Thyroid gland (tissue), 4 donors: Measurements from ENCODE around the gene IL12B. TPM values are rescaled to one million over a fixed set of nuclear protein-coding genes. Genes with fewer than 3 reads are reported as not detected.
"Not testable (repeated sequence)": the region's sequence is repeated elsewhere in the genome, so short reads cannot be mapped to it uniquely, and the experiment has no call there.

Source experiments
- DNase-seq, 2 donors: peaks; one replicate each; pipeline ENCODE4 v3.0.0-alpha.2; 2019
- H3K27ac ChIP-seq, 3 donors: fragments of 200-600 bp; sonication (generic); 1 replicate in 2 of 3; 2 replicates in 1 of 3; pipeline ENCODE4 v1.5.1; 2016 to 2019; ENCODE audit warnings: mild to moderate bottlenecking in 1 of 3, moderate library complexity in 1 of 3
- H3K27me3 ChIP-seq: fragments of 200-600 bp; sonication (generic); one replicate; pipeline ENCODE4 v1.5.1; 2019
- H3K36me3 ChIP-seq, 2 donors: fragments of 200-600 bp; sonication (generic); one replicate each; pipeline ENCODE4 v1.5.1; 2016 to 2019
- H3K4me1 ChIP-seq, 2 donors: fragments of 200-600 bp; sonication (generic); one replicate each; pipeline ENCODE4 v1.5.1; 2017 to 2019
- H3K4me3 ChIP-seq, 3 donors: fragments of 200-600 bp; sonication (generic); replicated peaks in 1 of 3; 1 replicate in 2 of 3; 2 replicates in 1 of 3; pipeline ENCODE4 v1.5.1; 2016; ENCODE audit warnings: mild to moderate bottlenecking in 1 of 3
- H3K9me3 ChIP-seq: fragments of 200-600 bp; sonication (generic); one replicate; pipeline ENCODE4 v1.5.1; 2017
- POLR2A ChIP-seq, 2 donors: fragments of 450-650 bp; IDR thresholded peaks; one replicate each; pipeline ENCODE4 v1.6.1; 2017; ENCODE audit warnings: antibody characterized with exemption in 2 of 2, mild to moderate bottlenecking in 2 of 2, moderate library complexity in 1 of 2
- WGBS, 2 donors: methylation state at CpG; one replicate each; pipeline ENCODE4 v1.1.5; 2017; 5-methylcytosine and 5-hydroxymethylcytosine counted together
- intact Hi-C: fragments of 100-400 bp; cut with DNase I; formaldehyde crosslinking; loops from one replicate; pipeline ENCODE4 v1.15.1; 2023
- small RNA-seq: library from RNA; depleted of rRNA; stranded (forward); fragments of <200 nt; gene quantifications from one replicate; pipeline ENCODE3, GENCODE V24; 2016
- total RNA-seq, 4 donors: library from RNA; depleted of rRNA; stranded (reverse); fragments of >200 nt; gene quantifications; one replicate each; pipeline ENCODE4 v1.2.3, GENCODE V29; 2016
- TF ChIP-seq, protein P1 (sequence below), 6 experiments: fragments of 200-600 bp in 3 of 6; fragments of 450-650 bp in 3 of 6; sonication (generic) in 3 of 6; IDR thresholded peaks; one replicate each; pipeline ENCODE4 v1.5.1; 2016 to 2019; ENCODE audit warnings: antibody characterized with exemption in 6 of 6, mild to moderate bottlenecking in 2 of 6, inconsistent platforms in 1 of 6, moderate library complexity in 1 of 6

The IL12B gene
- total RNA-seq, 4 donors from 2014 or later = not detected

DNA sequence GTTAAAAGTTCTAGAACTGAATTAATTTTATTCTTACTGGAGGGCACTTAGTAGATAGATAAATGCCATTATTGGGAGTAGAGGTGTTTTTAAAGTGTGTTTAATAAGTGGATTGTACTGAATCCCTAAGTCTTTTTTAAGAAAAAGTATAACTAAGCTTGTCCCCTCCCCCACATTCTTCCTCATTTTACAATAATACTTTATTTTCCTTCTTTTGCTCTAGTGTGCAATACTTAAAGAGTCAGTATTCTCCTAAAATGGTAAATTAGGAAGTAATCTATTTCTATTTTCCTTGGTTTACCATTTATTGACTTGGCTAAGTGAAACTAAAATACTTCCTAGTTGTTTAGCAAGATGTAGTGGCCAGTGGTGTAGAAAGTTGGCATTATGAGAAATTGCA, 55.6 kb downstream of the IL12B start:
- Histone ChIP-seq H3K27ac (no peak overlapping the region), H3K27me3 (no peaks in the 10 kb centered on the region), H3K9me3 (no peaks in the 10 kb centered on the region), H3K4me1 (no peaks in the 10 kb centered on the region), H3K4me3 (no peak overlapping the region), H3K36me3 (peaks cover 11 to 24% of the 10 kb centered on the region in 2 donors)
- DNase-seq = no peak
- no peak for TF ChIP-seq POLR2A (IDR thresholded peaks at IDR 0.05)
- TF ChIP-seq, protein P1, sequence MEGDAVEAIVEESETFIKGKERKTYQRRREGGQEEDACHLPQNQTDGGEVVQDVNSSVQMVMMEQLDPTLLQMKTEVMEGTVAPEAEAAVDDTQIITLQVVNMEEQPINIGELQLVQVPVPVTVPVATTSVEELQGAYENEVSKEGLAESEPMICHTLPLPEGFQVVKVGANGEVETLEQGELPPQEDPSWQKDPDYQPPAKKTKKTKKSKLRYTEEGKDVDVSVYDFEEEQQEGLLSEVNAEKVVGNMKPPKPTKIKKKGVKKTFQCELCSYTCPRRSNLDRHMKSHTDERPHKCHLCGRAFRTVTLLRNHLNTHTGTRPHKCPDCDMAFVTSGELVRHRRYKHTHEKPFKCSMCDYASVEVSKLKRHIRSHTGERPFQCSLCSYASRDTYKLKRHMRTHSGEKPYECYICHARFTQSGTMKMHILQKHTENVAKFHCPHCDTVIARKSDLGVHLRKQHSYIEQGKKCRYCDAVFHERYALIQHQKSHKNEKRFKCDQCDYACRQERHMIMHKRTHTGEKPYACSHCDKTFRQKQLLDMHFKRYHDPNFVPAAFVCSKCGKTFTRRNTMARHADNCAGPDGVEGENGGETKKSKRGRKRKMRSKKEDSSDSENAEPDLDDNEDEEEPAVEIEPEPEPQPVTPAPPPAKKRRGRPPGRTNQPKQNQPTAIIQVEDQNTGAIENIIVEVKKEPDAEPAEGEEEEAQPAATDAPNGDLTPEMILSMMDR (IDR thresholded peaks at IDR 0.05) = no peak
- intact Hi-C loops = no loop called here

DNA sequence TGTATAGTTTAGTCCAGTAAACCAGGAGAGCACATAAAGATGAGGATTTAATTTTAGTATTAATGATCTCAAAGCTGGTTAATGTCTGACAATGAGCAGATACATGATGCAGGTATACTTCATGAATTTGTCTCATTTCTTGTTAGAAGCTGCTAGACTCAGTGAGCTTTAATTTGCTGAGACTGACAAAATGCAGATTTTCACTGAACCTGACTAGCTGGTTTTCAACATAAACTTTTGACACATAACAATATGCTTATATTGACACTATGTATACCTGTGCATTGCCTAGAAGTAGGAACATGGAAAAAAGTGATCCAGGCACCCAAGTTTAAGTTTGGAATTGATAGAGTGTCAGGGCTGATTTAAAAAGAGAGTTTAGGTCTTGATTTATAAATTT, 56.4 kb downstream of the IL12B start:
- no peaks in the 10 kb centered on the region for H3K9me3 ChIP-seq
- TF ChIP-seq, protein P1 (IDR thresholded peaks at IDR 0.05) = no peak
- TF ChIP-seq POLR2A (IDR thresholded peaks at IDR 0.05) = no peak
- H3K4me1 ChIP-seq = no peaks in the 10 kb centered on the region
- no peak overlapping the region for H3K27ac ChIP-seq
- DNase-seq = no peak
- intact Hi-C loops = no loop called here
- peaks cover 3 to 18% of the 10 kb centered on the region in 2 donors for H3K36me3 ChIP-seq
- H3K27me3 ChIP-seq = no peaks in the 10 kb centered on the region
- H3K4me3 ChIP-seq = no peak overlapping the region

DNA sequence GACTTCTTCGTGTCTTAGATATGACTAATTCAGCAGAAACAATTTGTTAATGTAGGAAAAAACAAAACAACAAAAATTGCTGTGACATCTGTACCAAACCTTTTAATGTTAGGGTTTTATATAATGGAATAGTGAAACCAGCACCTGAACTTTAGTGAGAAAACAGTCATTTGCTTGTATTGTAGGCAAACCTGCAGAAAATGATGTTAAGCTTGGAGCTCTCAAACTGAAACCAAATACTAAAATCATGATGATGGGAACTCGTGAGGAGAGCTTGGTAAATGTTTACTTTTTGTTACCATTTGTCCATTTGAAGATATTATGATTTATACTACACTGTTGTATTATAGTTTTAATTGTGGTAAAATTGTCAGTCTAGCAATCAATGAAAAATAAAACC, 60.6 kb downstream of the IL12B start:
- H3K9me3 ChIP-seq = no peaks in the 10 kb centered on the region
- H3K27ac ChIP-seq = no peak overlapping the region
- peaks cover 0 to 9% of the 10 kb centered on the region in 2 donors for H3K36me3 ChIP-seq
- intact Hi-C loops = no loop called here
- no peak for DNase-seq
- WGBS, 2 donors = 86 to 89% methylated on average over 2 of the region's 2 CpGs
- no peaks in the 10 kb centered on the region for H3K4me1 ChIP-seq
- no peaks in the 10 kb centered on the region for H3K27me3 ChIP-seq
- TF ChIP-seq, protein P1 (IDR thresholded peaks at IDR 0.05) = no peak
- TF ChIP-seq POLR2A (IDR thresholded peaks at IDR 0.05) = no peak
- no peak overlapping the region for H3K4me3 ChIP-seq

DNA sequence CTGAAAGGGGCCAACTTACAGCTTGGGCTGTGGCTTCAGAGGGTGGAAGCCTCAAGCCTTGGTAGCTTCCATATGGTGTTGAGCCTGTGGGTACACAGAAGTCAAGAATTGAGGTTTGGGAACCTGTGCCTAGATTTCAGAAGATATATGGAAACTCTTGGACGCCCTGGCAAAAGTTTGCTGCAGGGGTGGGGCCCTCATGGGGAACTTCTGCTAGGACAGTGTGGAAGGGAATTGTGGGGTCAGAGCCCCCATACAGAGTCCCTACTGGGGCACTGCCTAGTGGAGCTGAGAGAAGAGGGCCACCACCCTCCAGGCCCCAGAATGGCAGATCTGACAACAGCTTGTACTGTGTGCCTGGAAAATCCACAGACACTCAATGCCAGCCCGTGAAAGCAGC, 63.5 kb downstream of the IL12B start:
- H3K27ac ChIP-seq, H3K9me3 ChIP-seq, DNase-seq, H3K36me3 ChIP-seq, H3K27me3 ChIP-seq, intact Hi-C loops, H3K4me3 ChIP-seq: not testable (repeated sequence)
- WGBS, 2 donors = 100% methylated on average over 1 to 2 of the region's 2 CpGs
- peaks cover 0 to 15% of the 10 kb centered on the region in 2 donors for H3K4me1 ChIP-seq

Small RNA genes lying within 50 kb of the gene (small RNA-seq; reads per million reads assigned to genes)
- not detected for gene RNU4ATAC2P

Other genes starting within 250 kb of the IL12B start
- 10 to 100 TPM; 12.4 to 28.4 (median 20.6) TPM for gene EBF1, start 230.6 kb downstream of the IL12B start, total RNA-seq
- 10 to 100 TPM; 59.5 to 88.6 (median 75.6) TPM for gene RNF145, start 120.9 kb downstream of the IL12B start, total RNA-seq
- gene UBLCP1, start 67.2 kb downstream of the IL12B start, total RNA-seq = 10 to 100 TPM; 14.9 to 21.1 (median 19.3) TPM